IMR-90 (cell line): Measurements from ENCODE around the gene DGKE. TPM values are rescaled to one million over a fixed set of nuclear protein-coding genes. Genes with fewer than 3 reads are reported as not detected.
A peak's percentile ranks its signal among the peaks of the same experiment; 100 is the strongest.

Experiments used
- ATAC-seq: fragments of 200-7000 bp; cut with Tn5 transposase; 2 replicates; pipeline ENCODE4 v1.9.1; 2020; ENCODE audit warnings: low read depth, mild to moderate bottlenecking, moderate library complexity
- BruUV-seq: library from RNA; stranded (reverse); fragments of 400-500 nt; replicated peaks from 2 replicates; lab custom pipeline; 2021; lab: Mats Ljungman, UMichigan
- CTCF ChIA-PET: fragments of 300-600 bp; formaldehyde crosslinking; extraction: SDS; loops from one replicate; lab custom pipeline; 2021; ENCODE audit warnings: antibody characterized with exemption; lab: Yijun Ruan, JAX
- POLR2A ChIA-PET: fragments of 300-600 bp; sonication (Branson Sonifier 250); formaldehyde crosslinking; loops from one replicate; lab custom pipeline; 2022; ENCODE audit warnings: antibody characterized with exemption; ENCODE audit not compliant: unreplicated experiment; lab: Charles Lee
- DNase-seq: peaks from one replicate; pipeline ENCODE4 v3.0.0; 2013
- H2AFZ ChIP-seq: replicated peaks from 2 replicates; pipeline ENCODE3; 2013; ENCODE audit warnings: low read length, mild to moderate bottlenecking; ENCODE audit not compliant: poor library complexity
- H2AK5ac ChIP-seq: 2 replicates; pipeline ENCODE4 v1.6.1; 2013; ENCODE audit warnings: low read depth, low read length, inconsistent platforms
- H2AK9ac ChIP-seq: replicated peaks from 2 replicates; pipeline ENCODE3; 2013; ENCODE audit warnings: mild to moderate bottlenecking, low read depth, low read length, moderate library complexity; ENCODE audit not compliant: poor library complexity
- H2BK120ac ChIP-seq: 2 replicates; pipeline ENCODE4 v1.6.1; 2013; ENCODE audit warnings: low read depth, low read length, inconsistent platforms
- H2BK15ac ChIP-seq: 3 replicates; pipeline ENCODE4 v1.6.1; 2013; ENCODE audit warnings: low read depth, low read length, inconsistent platforms
- H2BK20ac ChIP-seq: 2 replicates; pipeline ENCODE4 v1.6.1; 2013; ENCODE audit warnings: low read depth, mild to moderate bottlenecking, inconsistent platforms, low read length, moderate library complexity
- H2BK5ac ChIP-seq: 2 replicates; pipeline ENCODE4 v1.6.1; 2013; ENCODE audit warnings: mild to moderate bottlenecking, low read depth, low read length, inconsistent platforms; ENCODE audit not compliant: poor library complexity, severe bottlenecking
- H3K14ac ChIP-seq: replicated peaks from 2 replicates; pipeline ENCODE4 v1.6.1; 2013; ENCODE audit warnings: low read depth, low read length, inconsistent platforms
- H3K18ac ChIP-seq: 2 replicates; pipeline ENCODE4 v1.6.1; 2013; ENCODE audit warnings: low read depth, low read length, control low read depth
- H3K23ac ChIP-seq: 2 replicates; pipeline ENCODE4 v1.6.1; 2013; ENCODE audit warnings: low read depth, low read length, inconsistent platforms
- H3K27ac ChIP-seq: 2 replicates; pipeline ENCODE4 v1.5.1; 2013; ENCODE audit warnings: mild to moderate bottlenecking, control low read depth, low read length; ENCODE audit not compliant: insufficient read depth
- H3K27me3 ChIP-seq: 2 replicates; pipeline ENCODE4 v1.6.1; 2013; ENCODE audit warnings: low read length; ENCODE audit not compliant: control insufficient read depth, insufficient read depth
- H3K36me3 ChIP-seq: 2 replicates; pipeline ENCODE4 v1.6.1; 2013; ENCODE audit warnings: low read length, mixed read lengths; ENCODE audit not compliant: control insufficient read depth, insufficient read depth
- H3K4ac ChIP-seq: 2 replicates; pipeline ENCODE4 v1.6.1; 2013; ENCODE audit warnings: low read depth, low read length, inconsistent platforms
- H3K4me1 ChIP-seq: 2 replicates; pipeline ENCODE4 v1.6.1; 2013; ENCODE audit warnings: low read length, mixed read lengths; ENCODE audit not compliant: control insufficient read depth, insufficient read depth
- H3K4me2 ChIP-seq: 2 replicates; pipeline ENCODE4 v1.6.1; 2013; ENCODE audit warnings: low read depth, mild to moderate bottlenecking, control low read depth, low read length, moderate library complexity
- H3K4me3 ChIP-seq: 2 replicates; pipeline ENCODE4 v1.5.1; 2013; ENCODE audit warnings: low read depth, mild to moderate bottlenecking, control low read depth, low read length, moderate library complexity; ENCODE audit not compliant: insufficient read depth
- H3K56ac ChIP-seq: 2 replicates; pipeline ENCODE4 v1.6.1; 2013; ENCODE audit warnings: low read length, inconsistent platforms; ENCODE audit not compliant: insufficient read depth; ENCODE audit errors: extremely low read depth
- H3K79me1 ChIP-seq, 2 experiments: 2 replicates each; pipeline ENCODE4 v1.6.1; 2013; ENCODE audit warnings: low read length in 2 of 2, inconsistent platforms in 1 of 2, low read depth in 1 of 2
- H3K9ac ChIP-seq: 2 replicates; pipeline ENCODE4 v1.6.1; 2013; ENCODE audit warnings: low read depth, low read length, control low read depth
- H3K9me1 ChIP-seq: 2 replicates; pipeline ENCODE4 v1.6.1; 2013; ENCODE audit warnings: low read length, inconsistent platforms; ENCODE audit not compliant: insufficient read depth
- H3K9me3 ChIP-seq: 2 replicates; pipeline ENCODE4 v1.6.1; 2013; ENCODE audit warnings: low read length; ENCODE audit not compliant: control insufficient read depth, insufficient read depth
- H4K20me1 ChIP-seq: 2 replicates; pipeline ENCODE4 v1.6.1; 2013; ENCODE audit warnings: low read length, inconsistent platforms; ENCODE audit not compliant: insufficient read depth
- H4K5ac ChIP-seq: 2 replicates; pipeline ENCODE4 v1.6.1; 2013; ENCODE audit warnings: mild to moderate bottlenecking, low read depth, low read length, control low read depth
- H4K8ac ChIP-seq, 2 experiments: 2 replicates each; pipeline ENCODE4 v1.6.1; 2013; ENCODE audit warnings: low read depth in 2 of 2, low read length in 2 of 2, control low read depth in 1 of 2, inconsistent platforms in 1 of 2
- H4K91ac ChIP-seq: 2 replicates; pipeline ENCODE4 v1.6.1; 2013; ENCODE audit warnings: low read depth, low read length, inconsistent platforms; ENCODE audit not compliant: insufficient read depth
- BHLHE40 ChIP-seq: fragments of 150-350 bp; IDR thresholded peaks from 2 replicates; pipeline ENCODE4 v1.6.1; 2016; ENCODE audit warnings: mild to moderate bottlenecking, low read depth, low read length
- CEBPB ChIP-seq: IDR thresholded peaks from 2 replicates; pipeline ENCODE4 v1.6.1; 2012; ENCODE audit warnings: low read depth, low read length, improper control_type of control experiment
- CHD1 ChIP-seq: IDR thresholded peaks from 2 replicates; pipeline ENCODE4 v1.6.1; 2012; ENCODE audit warnings: low read depth, low read length, improper control_type of control experiment
- CTCF ChIP-seq: conservative IDR thresholded peaks from 2 replicates; pipeline ENCODE4 v1.5.1; 2012; ENCODE audit warnings: mild to moderate bottlenecking, low read depth, low read length, improper control_type of control experiment
- FOS ChIP-seq: fragments of 150-350 bp; IDR thresholded peaks from 2 replicates; pipeline ENCODE4 v1.6.1; 2016; ENCODE audit warnings: low read depth, low read length
- MAFK ChIP-seq: IDR thresholded peaks from 2 replicates; pipeline ENCODE4 v1.6.1; 2012; ENCODE audit warnings: low read depth, low read length, improper control_type of control experiment
- MAZ ChIP-seq: IDR thresholded peaks from 2 replicates; pipeline ENCODE4 v1.6.1; 2012; ENCODE audit warnings: low read depth, mild to moderate bottlenecking, low read length, improper control_type of control experiment, moderate library complexity, borderline replicate concordance
- MXI1 ChIP-seq: IDR thresholded peaks from 2 replicates; pipeline ENCODE4 v1.6.1; 2012; ENCODE audit warnings: low read depth, mild to moderate bottlenecking, low read length, moderate library complexity, borderline replicate concordance
- NFE2L2 ChIP-seq: fragments of 150-350 bp; IDR thresholded peaks from 2 replicates; pipeline ENCODE4 v1.6.1; 2016; ENCODE audit warnings: low read depth, mild to moderate bottlenecking, low read length
- POLR2A ChIP-seq: IDR thresholded peaks from 2 replicates; pipeline ENCODE4 v1.6.1; 2012; ENCODE audit warnings: mild to moderate bottlenecking, low read depth, low read length
- RAD21 ChIP-seq: IDR thresholded peaks from 2 replicates; pipeline ENCODE4 v1.6.1; 2012; ENCODE audit warnings: low read length, improper control_type of control experiment
- RCOR1 ChIP-seq: IDR thresholded peaks from 2 replicates; pipeline ENCODE4 v1.6.1; 2012; ENCODE audit warnings: mild to moderate bottlenecking, low read length, improper control_type of control experiment; ENCODE audit not compliant: insufficient replicate concordance
- RFX5 ChIP-seq: IDR thresholded peaks from 2 replicates; pipeline ENCODE4 v1.8.0; 2012; ENCODE audit warnings: low read depth, mild to moderate bottlenecking, low read length, moderate library complexity
- SMC3 ChIP-seq: fragments of 150-350 bp; IDR thresholded peaks from 2 replicates; pipeline ENCODE4 v1.6.1; 2016; ENCODE audit warnings: low read depth, mild to moderate bottlenecking, antibody characterized with exemption, low read length, moderate library complexity
- USF2 ChIP-seq: fragments of 150-350 bp; IDR thresholded peaks from 2 replicates; pipeline ENCODE4 v1.6.1; 2017; ENCODE audit warnings: mild to moderate bottlenecking, antibody characterized with exemption, low read length, low read depth
- WGBS, 2 experiments: methylation state at CpG; one replicate each; pipeline versions ENCODE4 v1.1.5 to v1.1.7; 2013; ENCODE audit warnings: missing lambda C conversion rate in 2 of 2; ENCODE audit not compliant: insufficient read length in 1 of 2; ENCODE audit errors: extremely low coverage in 2 of 2; 5-methylcytosine and 5-hydroxymethylcytosine counted together
- dilution Hi-C: fragments of 300-500 bp; cut with HindIII; formaldehyde crosslinking; loops from one replicate; pipeline ENCODE4 v1.14.3; 2018; ENCODE audit warnings: low sequenced_read_pairs; ENCODE audit not compliant: unreplicated experiment
- in situ Hi-C: fragments of 300-500 bp; cut with MboI; formaldehyde crosslinking; loops from 3 replicates; pipeline ENCODE4 v1.14.3; 2019; ENCODE audit warnings: low sequenced_read_pairs, inconsistent platforms, mixed read lengths
- intact Hi-C: fragments of 100-400 bp; cut with micrococcal nuclease; formaldehyde crosslinking; loops from 2 replicates; pipeline ENCODE4 v1.10.0; 2022
- polyA plus RNA-seq, 3 experiments: library from polyadenylated mRNA; depleted of rRNA; stranded (reverse); fragments of >200 nt; gene quantifications; 2 replicates each; pipeline ENCODE4 v1.2.3, GENCODE V29; 2012; ENCODE audit warnings: low replicate concordance in 1 of 3
- total RNA-seq: library from RNA; depleted of rRNA; stranded (reverse); fragments of >200 nt; gene quantifications from 2 replicates; pipeline ENCODE4 v1.2.3, GENCODE V29; 2012

DGKE gene
- total and polyA plus RNA-seq, 2 of the 4 experiments (the other 2 are of a cell fraction), result 3.9 to 5.0 TPM

GRCh38 chr17:56908001-56908542 lies 74.1 kb downstream of the DGKE start:
- no peak overlapping the region for H2AFZ ChIP-seq
- no peak overlapping the region for H4K91ac ChIP-seq
- no peak overlapping the region for H2BK20ac ChIP-seq
- CTCF ChIA-PET, result no interaction called here
- intact Hi-C loops, result no loop called here
- no peak overlapping the region for H3K4ac ChIP-seq
- 87% methylated on average over 6 of the region's 9 CpGs; no CpG with 5 or more reads in 1 of the 2 experiments for WGBS, 2 experiments
- BruUV-seq, result no TSS peak
- dilution Hi-C loops, result no loop called here
- POLR2A ChIA-PET, result no interaction called here
- peaks cover 26% of the 10 kb centered on the region for H3K9me1 ChIP-seq
- H3K27ac ChIP-seq, result no peak overlapping the region
- no peak overlapping the region for H2BK120ac ChIP-seq
- no peak overlapping the region for H3K4me3 ChIP-seq
- H2BK15ac ChIP-seq, result no peak overlapping the region
- H3K4me1 ChIP-seq, result peaks cover 13% of the 10 kb centered on the region
- no peak overlapping the region for H3K4me2 ChIP-seq
- H4K5ac ChIP-seq, result no peak overlapping the region
- no peak overlapping the region for H3K9ac ChIP-seq
- peak overlapping the region; percentile 17 for H2AK9ac ChIP-seq
- DNase-seq (no peak), ATAC-seq (no peak)
- H2AK5ac ChIP-seq, result no peak overlapping the region
- peaks cover 37 to 73% of the 10 kb centered on the region in 2 experiments for H3K79me1 ChIP-seq
- H3K23ac ChIP-seq, result no peak overlapping the region
- no peaks in the 10 kb centered on the region for H3K27me3 ChIP-seq
- H4K20me1 ChIP-seq, result peaks cover 35% of the 10 kb centered on the region
- in situ Hi-C loops, result no loop called here
- H3K9me3 ChIP-seq, result no peaks in the 10 kb centered on the region
- H3K36me3 ChIP-seq, result peaks cover 29% of the 10 kb centered on the region
- H3K56ac ChIP-seq, result no peak overlapping the region
- H3K18ac ChIP-seq, result no peak overlapping the region
- H2BK5ac ChIP-seq, result no peak overlapping the region
- TF ChIP-seq RFX5, result no peak
- no peak for TF ChIP-seq FOS
- no peak for TF ChIP-seq SMC3
- TF ChIP-seq MAZ, result no peak
- TF ChIP-seq CEBPB, result no peak
- no peak for TF ChIP-seq POLR2A
- TF ChIP-seq RAD21, result no peak
- no peak for TF ChIP-seq MXI1
- no peak for TF ChIP-seq RCOR1
- no peak for TF ChIP-seq USF2
- TF ChIP-seq MAFK, result no peak
- TF ChIP-seq CHD1, result no peak
- TF ChIP-seq CTCF, result no peak
- TF ChIP-seq NFE2L2, result no peak
- TF ChIP-seq BHLHE40, result no peak
- H3K14ac ChIP-seq, result no peak overlapping the region
- H4K8ac ChIP-seq, result no peak overlapping the region
